8988T (cell line): Measurements from ENCODE around the gene DNAH7.

Source experiments
- DNase-seq: peaks from one replicate; pipeline ENCODE4 v3.0.0; 2011

The DNAH7 gene

DNA sequence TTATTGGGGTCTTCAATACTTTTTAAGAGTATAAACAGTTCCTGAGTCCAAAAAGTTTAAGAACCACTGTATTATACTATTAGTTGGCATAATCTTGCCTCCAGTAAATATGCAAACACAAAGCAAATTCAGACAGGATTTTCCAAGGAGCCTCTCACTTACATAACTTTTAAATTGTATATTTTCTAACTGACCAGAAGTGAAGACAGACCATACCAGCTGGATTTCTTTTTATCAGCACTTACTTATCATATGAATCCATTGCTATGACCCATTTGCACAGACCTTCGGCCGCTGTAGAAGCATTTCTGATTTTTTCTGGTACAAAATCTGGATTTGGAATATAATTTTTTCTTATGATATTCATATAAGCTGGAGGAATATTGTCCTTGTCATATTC is 211.5 kb downstream of the DNAH7 start:
- no peak for DNase-seq

DNA sequence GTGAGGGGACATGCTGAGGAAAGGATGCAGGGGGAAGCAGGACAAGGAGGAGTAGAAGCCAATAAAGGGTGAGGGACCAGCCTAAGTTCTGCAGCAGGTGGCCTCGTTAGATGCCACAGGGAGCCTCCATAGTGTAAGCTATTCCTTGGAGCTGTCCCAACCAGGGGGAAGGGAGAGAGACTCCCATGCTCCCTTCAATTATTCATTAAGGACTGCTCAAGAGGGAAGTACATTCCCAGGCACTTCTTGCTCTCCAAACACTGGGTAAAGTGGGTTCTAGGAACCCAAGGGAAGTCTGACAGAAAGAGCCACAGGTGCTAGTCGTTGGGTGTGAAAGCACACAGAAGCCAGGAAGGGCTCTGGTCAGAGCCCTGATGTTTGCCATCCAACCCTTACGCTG is 217.9 kb downstream of the DNAH7 start:
- no peak for DNase-seq

DNA sequence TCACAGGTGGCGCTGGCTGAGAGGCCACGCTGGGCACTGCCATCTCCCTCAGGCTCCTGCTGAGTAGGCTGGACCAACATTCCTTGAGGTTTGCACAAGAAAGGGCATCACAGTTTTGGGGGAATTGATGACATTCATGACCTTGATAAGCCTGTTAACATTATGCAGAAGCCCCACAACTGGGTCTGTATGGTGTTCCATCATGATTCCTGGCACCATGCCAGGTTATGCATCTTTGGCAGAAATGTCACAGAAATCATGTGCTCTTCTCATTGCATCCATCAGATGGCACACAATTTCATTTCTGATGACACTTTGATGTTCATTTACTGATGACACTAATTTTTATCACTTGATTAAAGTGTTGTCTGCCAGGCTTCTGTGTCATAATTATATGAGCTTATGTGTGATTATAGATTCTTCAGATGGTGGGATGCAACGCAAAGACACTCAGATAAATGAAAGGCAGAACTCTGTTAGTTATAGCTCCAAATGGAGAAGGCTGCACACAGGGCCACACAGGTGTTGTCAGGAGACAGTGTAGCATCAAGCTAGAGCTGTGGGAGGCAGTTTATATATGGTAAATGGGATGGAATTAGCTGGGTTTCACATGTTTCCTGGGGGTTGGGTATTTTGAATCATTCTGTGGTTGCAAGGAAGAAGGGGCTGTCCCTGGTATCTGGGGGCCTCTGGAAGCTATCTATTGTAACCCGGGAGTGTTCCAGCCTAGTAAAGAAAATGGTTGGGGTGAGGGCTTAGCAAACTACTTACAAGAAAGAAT is 220.3 kb downstream of the DNAH7 start:
- DNase-seq, result no peak

DNA sequence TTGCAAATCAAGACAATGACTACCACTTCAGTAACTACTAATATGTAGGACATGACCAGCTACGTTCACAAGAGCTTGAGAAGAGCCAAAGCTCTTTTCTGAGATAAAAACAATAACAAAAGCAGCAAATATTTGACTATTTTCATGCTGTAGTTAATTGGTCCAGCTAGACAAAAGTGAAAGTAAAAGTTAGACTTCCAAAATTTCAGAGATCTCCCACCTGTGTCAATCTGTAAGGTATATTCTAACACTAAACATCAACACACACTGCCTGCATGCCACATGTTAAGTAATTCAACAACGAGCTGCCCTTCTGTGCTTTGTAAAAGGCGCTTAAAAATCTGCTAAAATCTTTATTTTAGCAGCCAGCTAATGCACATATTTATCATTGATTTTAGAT is 225.7 kb downstream of the DNAH7 start:
- no peak for DNase-seq

DNA sequence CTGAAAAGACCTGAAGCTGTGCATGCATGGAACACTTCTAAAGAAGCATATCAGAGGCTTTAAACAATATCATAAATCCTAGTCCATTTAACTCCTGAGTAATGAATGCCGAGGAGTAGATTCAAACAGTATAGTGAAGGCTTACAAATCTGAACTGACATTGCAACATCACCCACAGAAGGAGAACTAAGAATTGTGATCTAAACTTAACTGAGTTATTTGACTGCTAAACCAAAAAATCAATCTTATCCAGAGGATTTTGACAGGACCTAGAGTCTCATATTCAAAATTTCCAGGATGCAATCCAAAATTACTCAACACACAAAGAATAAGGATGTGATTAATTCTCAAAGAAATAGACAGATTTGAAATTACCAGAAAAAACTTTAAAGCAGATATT is 230.6 kb downstream of the DNAH7 start:
- DNase-seq, result no peak

DNA sequence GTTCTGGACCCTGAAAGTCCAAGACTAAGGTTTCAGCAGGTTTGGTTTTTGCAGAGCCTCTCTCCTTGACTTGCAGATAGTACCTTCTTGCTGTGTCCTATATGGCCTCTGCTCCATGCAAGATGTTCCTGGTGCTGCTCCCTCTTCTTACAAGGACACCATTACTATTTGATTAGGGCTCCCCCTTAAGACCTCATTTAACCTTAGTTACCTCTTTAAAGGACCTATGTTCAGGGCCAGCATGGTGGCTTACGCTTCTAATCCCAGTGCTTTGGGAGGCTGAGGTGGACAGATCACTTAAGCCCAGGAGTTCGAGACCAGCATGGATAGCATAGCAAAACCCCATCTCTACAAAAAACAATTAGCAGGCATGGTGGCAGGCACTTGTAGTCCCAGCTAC is 232.6 kb downstream of the DNAH7 start:
- DNase-seq, result no peak

DNA sequence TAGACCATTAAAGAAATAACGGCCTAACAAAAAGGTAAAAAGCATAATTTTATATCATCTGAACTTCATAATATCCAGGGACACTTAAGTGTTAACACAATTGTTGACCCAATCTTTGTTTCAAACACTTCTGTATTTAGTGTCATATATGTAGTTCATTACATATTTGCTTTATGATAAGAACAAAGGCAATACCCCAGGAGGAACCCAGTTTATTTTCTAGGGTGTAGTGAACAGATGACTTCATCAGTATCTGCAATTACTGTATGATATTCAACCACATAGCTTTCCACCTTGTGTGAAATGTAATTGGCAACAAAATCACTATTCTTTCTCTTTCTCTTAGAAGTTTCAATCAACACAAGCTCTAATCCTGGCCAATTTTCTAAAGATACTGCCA is 233.8 kb downstream of the DNAH7 start:
- DNase-seq, result no peak

DNA sequence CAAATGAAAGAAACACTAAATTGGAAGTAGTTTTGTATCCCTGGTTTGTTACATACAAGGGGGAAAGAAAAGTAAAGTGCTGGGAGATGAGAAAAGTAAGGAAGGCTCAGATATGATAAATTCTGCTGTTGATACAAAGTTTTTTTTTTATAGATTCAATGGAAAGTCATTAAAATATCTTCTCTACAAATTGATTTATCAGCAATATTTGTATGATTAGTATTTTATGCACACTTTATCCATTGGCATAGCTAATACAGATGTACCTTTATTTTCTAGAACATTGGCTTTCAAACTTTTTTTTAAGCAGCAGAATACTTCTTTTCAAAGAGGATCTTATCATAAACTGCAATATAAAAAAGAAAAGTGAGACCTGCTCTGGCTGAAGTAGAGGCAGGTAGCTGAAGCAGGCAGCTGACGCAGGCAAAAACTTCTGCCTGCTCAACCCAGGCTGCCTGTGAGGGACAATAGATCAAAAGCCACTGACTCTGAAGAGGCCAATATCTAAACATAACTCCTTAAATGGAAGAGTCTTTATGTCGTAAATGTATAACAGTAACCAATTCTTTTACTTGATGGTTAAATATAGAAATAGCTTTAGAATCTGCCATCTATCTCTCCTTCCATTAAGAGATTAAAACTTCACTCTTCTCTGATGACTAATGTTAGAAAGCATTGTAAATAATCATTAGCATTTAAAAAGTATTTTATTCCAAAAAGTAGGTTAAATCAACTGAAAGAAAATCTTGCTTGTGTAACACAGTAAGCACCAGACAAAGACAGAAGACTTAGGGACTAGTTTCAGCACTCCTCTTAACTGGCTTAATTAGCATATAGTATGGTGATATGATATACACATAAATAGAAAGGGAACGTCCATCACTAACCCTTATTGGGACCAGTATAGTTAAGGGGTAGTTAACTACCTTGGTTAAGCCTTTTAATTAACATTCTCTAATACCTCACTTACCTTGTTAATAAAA is 237.4 kb downstream of the DNAH7 start:
- no peak for DNase-seq

DNA sequence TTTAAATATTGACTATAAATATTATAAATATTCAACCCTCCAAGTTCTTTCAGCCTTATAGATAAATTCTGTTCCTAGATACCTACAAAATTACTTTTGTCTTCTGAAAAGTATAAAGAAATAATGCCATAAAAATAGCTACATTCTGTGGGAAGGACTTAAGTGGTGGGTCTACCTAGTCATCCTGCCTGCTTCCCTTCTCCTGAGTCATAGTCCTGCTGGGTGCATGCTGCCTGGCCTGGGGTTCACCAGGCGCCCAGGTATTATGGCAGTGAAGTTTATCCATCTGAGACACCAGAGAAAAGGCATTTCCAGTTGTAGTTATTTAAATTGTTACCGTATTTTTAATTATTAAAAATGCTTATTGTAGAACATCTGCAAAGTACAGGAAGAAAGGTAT is 244.2 kb downstream of the DNAH7 start:
- no peak for DNase-seq

DNA sequence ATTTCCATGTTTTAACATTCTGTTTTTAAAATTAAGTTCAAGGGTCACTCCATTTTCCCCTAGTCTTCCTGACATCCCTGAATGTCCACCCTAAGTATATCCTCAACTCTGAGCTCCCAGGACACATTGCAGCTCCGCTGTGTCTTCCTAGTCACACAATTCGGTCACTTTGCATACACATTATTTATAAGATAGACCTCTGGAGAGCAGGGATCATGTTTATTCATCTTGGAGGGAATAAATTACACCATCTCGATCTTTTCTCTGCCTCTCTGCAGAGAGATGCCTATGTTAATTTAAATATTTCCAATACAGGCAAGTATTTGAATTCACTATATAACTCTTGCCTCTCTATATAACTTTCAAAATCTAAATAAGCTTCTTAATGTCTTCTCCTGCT is 245.4 kb downstream of the DNAH7 start:
- no peak for DNase-seq

DNA sequence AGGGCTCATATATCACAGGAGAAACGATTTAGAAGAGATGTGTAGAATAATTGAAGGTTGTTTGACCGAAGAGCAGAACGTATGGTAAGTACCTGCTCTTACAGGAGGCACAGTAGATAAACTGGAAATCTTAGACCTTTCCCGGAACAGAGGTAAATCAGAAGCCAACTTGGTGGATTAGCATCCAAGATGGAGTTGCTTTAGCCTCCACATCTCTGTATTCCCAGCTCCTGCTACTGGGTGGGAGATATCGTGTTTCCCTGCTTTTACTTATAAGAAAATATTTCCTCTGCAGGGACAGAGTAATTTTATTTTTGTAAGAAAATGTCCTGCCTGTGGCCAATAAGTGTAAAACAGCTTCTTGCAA is 247.1 kb downstream of the DNAH7 start:
- no peak for DNase-seq

DNA sequence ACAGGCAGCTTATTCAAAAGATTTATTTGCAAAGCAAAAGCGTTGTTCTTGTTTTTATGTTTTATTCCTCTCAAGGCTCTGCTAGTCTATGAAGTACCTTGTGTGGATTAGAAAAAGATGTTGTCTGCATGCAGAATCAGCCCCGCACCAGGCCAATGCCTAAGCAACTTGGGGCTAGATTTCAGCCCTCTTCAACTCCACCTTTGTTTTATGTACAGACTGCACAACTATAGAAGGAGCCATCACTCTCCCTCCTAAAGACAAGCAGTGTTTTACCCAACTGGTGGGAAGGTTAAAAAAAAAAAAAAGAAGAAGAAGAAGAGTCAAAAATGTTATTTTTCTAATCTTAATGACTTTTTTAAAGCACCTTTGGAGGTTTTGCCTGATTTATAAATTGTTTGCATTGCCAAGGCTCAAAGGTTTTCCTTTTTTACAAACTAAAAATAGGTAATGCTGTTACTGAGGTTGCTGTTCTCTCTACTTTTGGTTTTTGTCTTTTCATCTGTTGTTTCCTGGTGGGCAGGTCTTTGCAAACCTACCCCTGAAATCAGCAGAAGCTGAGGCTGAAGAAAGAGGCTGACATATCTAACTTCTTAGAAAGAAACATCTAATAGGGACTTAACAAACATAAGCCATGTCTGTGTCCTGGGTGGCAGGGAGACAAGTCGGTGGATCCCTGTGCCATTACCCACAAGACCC is 247.6 kb downstream of the DNAH7 start:
- no peak for DNase-seq

DNA sequence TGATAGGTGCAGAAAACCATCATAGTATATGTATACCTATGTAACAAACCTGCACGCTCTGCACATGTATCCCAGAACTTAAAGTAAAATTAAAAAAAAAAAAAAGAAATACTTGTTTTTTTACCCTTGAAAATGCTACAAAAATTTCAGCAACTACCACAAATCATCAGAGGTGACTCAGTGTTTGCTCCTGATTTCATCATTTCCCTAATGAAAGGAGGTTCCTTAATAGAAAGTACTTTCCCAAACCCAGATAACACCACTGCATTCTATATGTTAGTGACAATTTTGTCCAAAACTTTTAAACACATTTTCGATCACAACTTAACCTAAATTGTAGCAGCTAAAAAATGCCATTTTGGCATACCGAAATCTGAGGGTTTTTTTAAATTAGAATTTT is 248.3 kb downstream of the DNAH7 start:
- no peak for DNase-seq

DNA sequence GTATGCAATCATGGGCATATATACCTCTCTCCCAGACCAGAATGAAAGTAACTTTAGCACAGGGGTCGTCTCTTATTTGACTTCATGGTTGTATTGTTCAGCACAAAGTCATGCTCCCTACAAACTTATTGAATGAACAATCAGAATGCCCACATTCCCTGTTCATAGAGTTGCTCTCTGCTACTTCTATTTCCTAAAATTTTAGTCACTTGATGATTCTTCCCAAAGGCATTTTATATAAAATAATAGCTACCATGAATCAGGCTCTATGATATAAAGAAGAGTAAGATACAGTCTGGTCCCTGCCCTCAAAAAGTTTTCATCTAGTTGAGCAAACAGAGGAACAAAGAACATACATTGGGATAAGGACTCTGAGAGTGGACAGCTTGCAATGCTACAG is 249.4 kb downstream of the DNAH7 start:
- DNase-seq, result no peak

DNA sequence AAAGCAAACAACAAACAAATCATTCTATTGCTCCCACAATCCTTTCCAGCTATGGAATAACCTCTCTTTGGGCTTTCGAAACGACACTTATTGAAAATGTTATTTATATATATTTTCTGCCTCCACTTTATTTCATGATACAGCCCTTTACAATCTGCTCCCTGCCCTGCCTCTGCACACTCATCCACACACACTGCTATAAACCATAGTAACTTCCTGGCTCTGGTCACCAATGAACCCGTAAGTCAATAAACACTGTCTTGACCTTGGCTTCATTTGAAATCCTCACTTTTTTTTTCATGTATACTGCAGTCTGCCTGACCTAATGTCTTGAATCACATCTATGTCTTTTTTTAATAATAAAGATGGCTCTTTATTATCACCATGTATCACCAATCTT is 250.1 kb downstream of the DNAH7 start:
- DNase-seq, result no peak

DNA sequence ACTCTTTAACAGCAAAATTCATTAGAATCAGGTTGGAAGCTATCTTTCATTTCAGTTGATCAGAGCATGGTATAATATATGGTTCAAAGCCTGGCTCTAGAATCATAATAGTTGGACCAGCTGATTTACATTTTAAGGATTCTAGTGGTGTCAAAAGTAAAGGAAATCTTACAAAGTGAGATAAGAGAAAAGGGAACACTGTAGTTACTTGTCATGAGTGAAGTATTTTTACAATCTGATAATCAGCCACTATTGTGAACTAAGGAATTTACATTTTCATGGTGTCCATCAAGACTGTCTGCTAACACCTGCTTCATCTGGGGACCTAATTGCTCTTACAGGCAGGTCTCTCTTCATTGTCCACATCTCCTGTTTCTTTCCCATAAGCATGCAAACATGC is 250.5 kb downstream of the DNAH7 start:
- no peak for DNase-seq

DNA sequence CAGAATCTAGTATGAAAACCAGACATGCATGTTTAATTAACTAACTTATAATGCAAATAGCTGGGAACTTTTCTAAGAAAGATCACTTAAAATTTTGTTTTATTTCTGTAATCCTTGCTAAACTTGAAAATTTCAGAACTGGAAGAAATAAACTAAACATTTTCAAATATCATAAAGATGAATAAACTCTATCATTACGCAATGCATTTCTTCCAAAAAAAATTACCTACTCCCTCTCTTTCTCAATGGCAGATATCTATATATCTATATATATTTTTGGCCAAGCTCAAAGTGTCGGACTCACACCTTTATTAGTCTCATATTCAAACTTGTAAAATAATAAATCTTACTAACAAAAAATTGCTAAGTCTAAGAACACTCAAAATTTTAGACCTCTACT is 253.6 kb downstream of the DNAH7 start:
- DNase-seq, result no peak

DNA sequence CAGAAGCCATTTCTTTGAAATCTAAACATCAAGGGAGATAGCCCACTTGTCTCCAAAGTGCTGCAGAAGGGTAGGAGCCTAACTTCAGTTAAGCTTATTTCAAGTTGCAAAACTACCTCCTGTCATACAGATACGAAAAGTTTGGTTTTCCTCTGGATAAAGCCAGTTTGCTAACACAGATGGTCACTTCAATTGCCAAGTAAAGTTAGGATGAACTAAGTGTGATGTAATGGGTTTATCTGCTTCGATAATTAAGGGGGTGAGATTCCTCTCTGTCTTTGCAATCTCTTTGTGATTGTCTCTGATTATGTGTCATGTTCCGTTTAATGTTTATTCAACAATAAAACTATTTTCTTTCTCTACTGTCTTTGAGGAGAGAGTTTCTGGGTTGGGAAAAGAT is 255.2 kb downstream of the DNAH7 start:
- DNase-seq, result no peak

DNA sequence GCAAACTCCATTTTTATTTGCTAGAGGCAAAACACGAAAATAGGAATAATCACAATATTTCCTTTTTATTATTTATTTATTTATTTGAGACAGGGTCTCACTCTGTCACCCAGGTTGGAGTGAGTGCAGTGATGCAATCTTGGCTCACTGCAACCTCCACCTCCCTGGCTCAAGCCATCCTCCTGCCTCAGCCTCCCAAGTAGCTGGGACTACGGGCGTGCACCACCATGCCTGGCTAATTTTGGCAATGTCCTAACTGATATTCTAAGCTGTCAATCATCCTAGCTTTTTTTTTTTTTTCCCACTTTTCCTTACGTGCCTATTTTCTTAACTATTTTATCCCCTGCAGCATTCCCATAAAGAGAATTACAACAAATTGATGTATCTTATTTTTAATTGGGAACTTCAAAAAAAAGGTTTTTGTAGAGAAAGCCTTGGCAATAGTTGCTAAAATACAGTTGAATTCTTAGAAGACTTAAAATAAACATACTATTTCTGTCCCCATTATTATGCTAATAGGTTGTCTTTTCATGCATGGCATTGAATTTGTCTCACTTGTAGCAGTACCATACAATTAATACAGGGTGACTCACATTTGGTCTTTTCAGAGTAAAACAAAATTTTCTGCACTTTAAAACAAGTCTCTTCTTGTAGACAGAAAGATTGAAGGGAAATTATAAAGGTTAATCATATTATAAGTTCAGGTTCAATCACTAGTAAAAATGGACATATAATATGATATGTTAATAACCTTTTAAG is 258.1 kb downstream of the DNAH7 start:
- no peak for DNase-seq

DNA sequence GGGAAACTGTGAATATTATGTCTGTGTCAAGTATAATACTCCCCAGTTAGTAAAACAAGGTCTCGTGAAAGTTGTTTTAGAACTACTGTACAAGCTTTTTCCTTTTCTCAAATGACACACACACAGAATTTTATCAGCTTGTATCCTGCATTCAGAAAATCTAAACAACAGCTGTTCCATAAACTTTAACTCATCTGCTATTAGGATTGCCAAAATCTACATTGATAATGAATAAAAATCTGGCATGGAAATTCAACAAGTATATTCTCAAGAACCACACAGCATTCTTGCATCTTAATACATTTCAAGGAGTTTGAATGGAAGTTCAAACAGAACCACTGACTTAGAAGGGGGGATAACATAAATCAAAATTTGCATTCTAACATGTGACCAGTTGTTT is 260.4 kb downstream of the DNAH7 start:
- no peak for DNase-seq

DNA sequence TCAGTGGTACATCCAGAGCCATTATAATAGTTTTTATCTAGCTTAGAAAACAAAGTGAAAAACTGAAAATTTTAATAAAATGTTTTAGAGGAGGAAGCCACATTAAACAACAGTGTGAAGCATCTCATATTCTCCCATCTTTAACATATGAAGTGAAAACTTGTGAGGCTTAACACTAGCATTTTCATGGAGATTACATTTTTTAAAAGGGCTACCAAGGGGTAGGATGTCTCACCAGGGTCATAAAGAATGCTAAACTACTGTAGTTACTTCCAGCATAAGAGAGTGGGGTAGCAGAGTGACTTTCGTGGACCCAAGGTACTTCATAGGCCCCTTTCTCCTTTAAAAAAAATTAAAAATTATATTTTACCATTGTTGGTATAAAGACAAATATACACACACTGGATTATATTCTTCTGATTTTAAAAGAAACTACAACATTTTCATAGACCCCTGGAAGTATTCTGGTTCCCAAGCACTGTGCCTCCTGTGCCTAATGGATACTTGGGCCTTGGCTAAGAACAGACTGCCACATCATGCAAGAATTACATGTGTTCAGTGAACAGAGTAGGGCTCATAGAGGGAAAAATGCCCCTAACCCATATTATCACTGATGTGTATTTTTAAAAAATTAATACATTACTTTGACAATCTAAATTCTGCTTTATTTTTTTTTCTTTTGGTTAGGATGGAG is 263.2 kb downstream of the DNAH7 start:
- no peak for DNase-seq

DNA sequence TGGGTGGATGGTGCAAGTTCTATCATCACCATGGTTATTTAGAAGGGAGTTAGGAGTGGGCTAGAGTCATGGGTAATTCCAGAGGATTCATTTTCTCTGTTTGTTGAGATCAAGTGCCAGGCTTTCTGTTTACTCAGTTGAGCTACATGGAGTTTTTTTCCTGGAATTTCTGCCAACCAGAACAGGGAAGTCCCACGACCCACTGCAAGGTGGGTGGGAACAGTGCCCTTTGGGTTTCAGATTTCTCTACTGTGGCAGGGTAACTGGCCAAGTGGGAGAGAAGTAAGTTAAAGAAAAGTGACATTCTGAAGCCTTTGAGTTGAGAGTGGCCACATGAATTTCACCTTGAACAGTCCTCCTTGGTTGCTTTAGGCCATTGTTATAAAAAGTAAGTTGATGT is 272.8 kb downstream of the DNAH7 start:
- DNase-seq, result no peak
